Motor neuron (in vitro differentiated cells): Measurements from ENCODE around the gene CCDC77. TPM values are rescaled to one million over a fixed set of nuclear protein-coding genes. Genes with fewer than 3 reads are reported as not detected.
A peak's percentile ranks its signal among the peaks of the same experiment; 100 is the strongest.
"Not testable (repeated sequence)": the region's sequence is repeated elsewhere in the genome, so short reads cannot be mapped to it uniquely, and the experiment has no call there.

Experiments
- ATAC-seq, 8 experiments: fragments of 200-7000 bp; cut with Tn5 transposase; replicated peaks in 6 of 8; 2 replicates each; pipeline ENCODE4 v1.8.0; 2021; ENCODE audit warnings: mild to moderate bottlenecking in 8 of 8, moderate library complexity in 8 of 8
- H3K27ac ChIP-seq, 2 donors: fragments of 250-450 bp; sonication (Bioruptor Pico); 2 replicates each; pipeline ENCODE4 v1.9.0; 2021; ENCODE audit warnings: antibody characterized with exemption in 2 of 2, mild to moderate bottlenecking in 2 of 2, moderate library complexity in 1 of 2
- H3K4me1 ChIP-seq, 2 donors: fragments of 250-450 bp; sonication (Bioruptor Pico); replicated peaks in 1 of 2; 2 replicates each; pipeline ENCODE4 v1.6.1; 2021; ENCODE audit warnings: antibody characterized with exemption in 2 of 2, mild to moderate bottlenecking in 2 of 2, moderate library complexity in 1 of 2
- H3K4me3 ChIP-seq, 5 donors: fragments of 250-450 bp; sonication (Bioruptor Pico); 2 replicates each; pipeline ENCODE4 v1.9.0; 2021; ENCODE audit warnings: antibody characterized with exemption in 5 of 5, mild to moderate bottlenecking in 5 of 5, moderate library complexity in 4 of 5
- WGBS, 10 experiments: fragments of 450-650 bp; shearing (Covaris generic); methylation state at CpG; one replicate each; pipeline ENCODE4 v1.0.0; 2022; 5-methylcytosine and 5-hydroxymethylcytosine counted together
- in situ Hi-C, 9 experiments: fragments of 400-800 bp; cut with MboI; loops; one replicate each; pipeline ENCODE4 v1.15.0; 2021; ENCODE audit warnings: low sequenced_read_pairs in 9 of 9, low pct_unique_long_range_greater_than_20kb in 2 of 9; ENCODE audit not compliant: unreplicated experiment in 9 of 9
- total RNA-seq, 8 experiments: library from RNA; unstranded; fragments of 300-600 nt; gene quantifications; 2 replicates each; pipeline versions ENCODE4 v1.2.3 to v1.2.4, GENCODE V29; 2022

The CCDC77 gene
- total RNA-seq, 8 experiments from 2014 or later, result 3.7 to 25.3 (median 12.1) TPM

DNA sequence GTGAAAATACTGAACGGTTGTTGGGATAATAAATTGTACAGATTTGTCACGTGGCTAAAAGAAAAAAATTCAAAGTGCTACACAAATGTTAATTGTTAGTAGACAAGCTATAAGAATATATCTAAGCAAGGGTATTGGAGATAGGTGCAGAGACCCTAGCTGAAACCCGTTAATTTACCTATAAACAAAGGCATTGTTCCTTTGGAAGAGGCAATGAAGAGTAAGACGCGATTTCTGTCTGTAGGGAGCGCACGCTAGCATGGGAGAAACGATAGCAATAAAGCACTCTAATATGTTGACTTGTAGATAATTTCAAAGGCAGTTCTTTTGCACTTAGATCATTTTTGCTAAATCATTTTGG is 565 bp downstream of the CCDC77 start:
- H3K4me1 ChIP-seq, result peaks cover 7% of the 10 kb centered on the region in 2 donors
- peak in 4 of 8 experiments; percentile 2 to 18 (median 8) for ATAC-seq
- H3K27ac ChIP-seq, result no peak overlapping the region
- peak overlapping the region; percentile 51 to 88 (median 54) for H3K4me3 ChIP-seq
- WGBS, 10 experiments, result 0 to 3% (median 0%) methylated on average over 1 to 8 of the region's 8 CpGs; no CpG with 5 or more reads in 1 of the 10 experiments
- in situ Hi-C loops, result no loop called here

GRCh38 chr12:414859-415258 is 13.4 kb downstream of the CCDC77 start:
- ATAC-seq, result peak in 3 of 8 experiments; percentile 45 to 50 (median 46)
- no peaks in the 10 kb centered on the region for H3K4me1 ChIP-seq
- H3K4me3 ChIP-seq, result no peak overlapping the region
- no peak overlapping the region for H3K27ac ChIP-seq
- in situ Hi-C loops, result no loop called here
- WGBS, 10 experiments, result 0 to 100% (median 68%) methylated on average over 1 to 2 of the region's 2 CpGs; no CpG with 5 or more reads in 2 of the 10 experiments

DNA sequence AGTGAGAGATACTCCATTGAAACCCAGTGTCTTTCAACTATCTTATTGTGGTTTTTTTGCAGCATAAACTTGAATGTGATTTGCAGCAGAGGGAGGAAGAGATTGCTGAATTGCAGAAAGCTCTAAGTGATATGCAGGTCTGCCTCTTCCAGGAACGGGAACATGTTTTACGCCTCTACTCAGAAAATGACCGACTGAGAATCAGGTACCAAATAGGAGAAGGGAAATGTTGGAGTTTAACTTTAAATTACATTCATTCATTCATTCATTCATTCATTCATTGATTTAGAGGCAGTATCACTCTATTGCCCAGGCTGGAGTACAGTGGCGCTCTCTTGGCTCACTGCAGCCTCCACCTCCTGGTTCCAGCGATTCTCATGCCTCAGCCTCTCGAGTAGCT is 17.0 kb downstream of the CCDC77 start:
- WGBS, 10 experiments, result 86 to 100% (median 96%) methylated on average over 1 to 6 of the region's 6 CpGs; no CpG with 5 or more reads in 2 of the 10 experiments
- no peak overlapping the region for H3K27ac ChIP-seq
- no peaks in the 10 kb centered on the region for H3K4me1 ChIP-seq
- in situ Hi-C loops, result no loop called here
- ATAC-seq, result no peak
- H3K4me3 ChIP-seq, result no peak overlapping the region

- ATAC-seq, result no peak
- Histone ChIP-seq H3K27ac (no peak overlapping the region), H3K4me3 (no peak overlapping the region), H3K4me1 (no peaks in the 10 kb centered on the region)
- in situ Hi-C loops, result no loop called here
- WGBS, 10 experiments, result 57 to 100% (median 92%) methylated on average over 1 to 3 of the region's 3 CpGs; no CpG with 5 or more reads in 1 of the 10 experiments
Observed at GRCh38 chr12:422526-422925, 21.1 kb downstream of the CCDC77 start.

DNA sequence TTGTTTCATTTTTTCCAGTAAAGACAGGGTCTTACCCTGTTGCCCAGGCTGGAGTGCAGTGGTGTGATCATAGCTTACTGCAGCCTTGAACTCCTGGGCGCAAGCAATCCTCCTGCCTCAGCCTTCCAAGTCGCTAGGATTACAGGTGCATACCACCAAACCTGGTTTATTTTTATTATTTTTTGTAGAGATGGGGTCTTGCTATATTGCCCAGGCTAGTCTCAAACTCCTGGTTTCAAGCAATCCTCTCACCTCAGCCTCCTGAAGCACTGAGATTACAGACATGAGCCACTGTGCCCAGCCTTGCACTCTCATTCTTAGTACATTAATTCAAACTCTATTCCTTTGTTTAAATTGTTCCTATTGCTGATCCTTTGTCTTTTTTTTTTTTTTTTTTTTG is 34.3 kb downstream of the CCDC77 start:
- ATAC-seq, in situ Hi-C loops: not testable (repeated sequence)
- WGBS, 10 experiments, result 85 to 100% (median 100%) methylated on average over 1 to 2 of the region's 2 CpGs; no CpG with 5 or more reads in 3 of the 10 experiments

GRCh38 chr12:442235-442884 is 40.9 kb downstream of the CCDC77 start:
- Histone ChIP-seq H3K4me3 (no peak overlapping the region), H3K27ac (no peak overlapping the region), H3K4me1 (no peaks in the 10 kb centered on the region)
- peak in 5 of 8 experiments; percentile 22 to 58 (median 43) for ATAC-seq
- 41 to 100% (median 57%) methylated on average over 1 to 14 of the region's 16 CpGs for WGBS, 10 experiments
- in situ Hi-C loops, result loop anchor here in 4 of 9 experiments (10.0 kb wide), 3 partner anchors 92 to 112 kb away; no protein-coding TSS in a partner anchor

More for the DNA sequence above, 34.3 kb downstream of the CCDC77 start:
- not testable (repeated sequence) for H3K4me1 ChIP-seq, H3K4me3 ChIP-seq, H3K27ac ChIP-seq

DNA sequence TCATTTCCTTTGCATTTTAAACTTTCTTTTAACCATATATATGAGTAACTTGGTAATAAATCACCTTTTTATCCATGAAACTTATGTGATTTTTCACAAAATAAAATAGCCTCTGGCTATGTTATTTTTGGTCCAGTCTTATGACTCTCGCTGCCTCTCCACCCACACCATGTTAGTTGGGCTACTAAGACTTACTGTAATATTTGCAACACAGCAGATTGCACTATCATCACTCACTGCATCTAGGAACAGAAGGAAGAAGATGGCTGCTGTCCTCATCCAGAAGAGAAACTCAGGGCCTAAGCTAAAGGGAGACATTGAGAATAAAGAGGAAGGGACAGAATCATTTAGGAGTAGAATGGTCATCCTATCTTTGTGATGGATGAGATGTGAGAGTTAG is 45.7 kb downstream of the CCDC77 start:
- in situ Hi-C loops, result loop anchor here in 4 of 9 experiments (10.0 kb wide), 3 partner anchors 88 to 108 kb away; no protein-coding TSS in a partner anchor
- H3K4me1 ChIP-seq, result no peaks in the 10 kb centered on the region
- 0 to 100% (median 75%) methylated on average over 1 of the region's 1 CpG; no CpG with 5 or more reads in 6 of the 10 experiments for WGBS, 10 experiments
- H3K4me3 ChIP-seq, result no peak overlapping the region
- peak in 2 of 8 experiments; percentile 66 to 70 for ATAC-seq
- H3K27ac ChIP-seq, result no peak overlapping the region

DNA sequence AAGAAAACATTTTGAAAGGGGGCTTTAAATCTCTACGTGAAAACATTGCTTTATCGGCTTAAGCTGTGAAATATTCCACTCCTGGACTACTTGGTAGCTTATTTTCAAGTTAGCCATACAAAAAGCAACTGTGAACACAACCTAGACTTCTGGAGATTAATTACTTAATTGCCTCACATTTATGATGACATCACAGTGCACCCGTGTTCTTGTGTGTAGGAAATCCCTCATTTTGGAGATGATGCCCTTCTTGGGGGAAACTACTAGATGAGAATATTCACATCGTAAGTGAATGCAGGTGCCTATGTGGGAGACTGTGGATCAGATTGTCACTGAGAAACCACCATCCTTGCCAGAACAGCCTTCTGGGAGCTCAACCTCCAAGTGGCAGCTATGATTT is 47.8 kb downstream of the CCDC77 start:
- Histone ChIP-seq H3K27ac (no peak overlapping the region), H3K4me3 (no peak overlapping the region), H3K4me1 (no peaks in the 10 kb centered on the region)
- in situ Hi-C loops, result loop anchor here in 4 of 9 experiments (10.0 kb wide), 3 partner anchors 86 to 106 kb away; no protein-coding TSS in a partner anchor
- 38 to 100% (median 73%) methylated on average over 2 to 4 of the region's 4 CpGs; no CpG with 5 or more reads in 2 of the 10 experiments for WGBS, 10 experiments
- no peak for ATAC-seq

DNA sequence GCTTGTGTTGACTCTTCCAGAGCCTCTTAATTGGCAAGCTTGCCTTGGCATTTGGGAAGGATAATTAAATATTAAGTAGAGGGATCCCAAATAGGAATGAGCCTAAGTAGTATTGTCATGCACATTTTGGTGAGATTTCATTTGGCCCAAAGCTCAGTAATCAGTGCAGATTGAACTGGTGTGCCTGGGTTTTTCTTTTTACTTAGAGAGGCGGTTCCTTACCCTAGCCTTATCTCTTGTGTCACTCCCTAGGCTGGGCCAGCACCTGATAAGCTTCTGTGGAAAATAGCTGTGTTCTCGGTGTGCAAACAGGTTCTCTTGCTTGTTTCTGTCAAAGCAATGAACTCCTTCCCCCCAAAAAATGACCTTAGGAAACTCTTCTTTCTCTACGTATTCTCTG is 49.0 kb downstream of the CCDC77 start:
- 53 to 100% (median 85%) methylated on average over 1 to 3 of the region's 3 CpGs; no CpG with 5 or more reads in 1 of the 10 experiments for WGBS, 10 experiments

GRCh38 chr12:452667-453210 is 51.3 kb downstream of the CCDC77 start:
- no peak overlapping the region for H3K27ac ChIP-seq
- H3K4me3 ChIP-seq, result no peak overlapping the region
- H3K4me1 ChIP-seq, result peaks cover 0 to 2% of the 10 kb centered on the region in 2 donors
- ATAC-seq, result peak in 2 of 8 experiments; percentile 27 to 42
- WGBS, 10 experiments, result 80 to 100% (median 93%) methylated on average over 1 to 12 of the region's 25 CpGs; no CpG with 5 or more reads in 6 of the 10 experiments
- in situ Hi-C loops, result loop anchor here in 1 of 9 experiments (5.0 kb wide), 1 partner anchor 85 kb away; no protein-coding TSS in a partner anchor

More for the DNA sequence above, 49.0 kb downstream of the CCDC77 start:
- H3K27ac ChIP-seq, result no peak overlapping the region
- H3K4me3 ChIP-seq, result no peak overlapping the region
- in situ Hi-C loops, result loop anchor here in 1 of 9 experiments (5.0 kb wide), 1 partner anchor 87 kb away; no protein-coding TSS in a partner anchor
- ATAC-seq, result no peak
- no peaks in the 10 kb centered on the region for H3K4me1 ChIP-seq

GRCh38 chr12:454833-455232 is 53.4 kb downstream of the CCDC77 start:
- in situ Hi-C loops, result loop anchor here in 1 of 9 experiments (5.0 kb wide), 1 partner anchor 82 kb away; no protein-coding TSS in a partner anchor
- Histone ChIP-seq H3K4me1 (peaks cover 0 to 2% of the 10 kb centered on the region in 2 donors), H3K4me3 (no peak overlapping the region), H3K27ac (no peak overlapping the region)
- ATAC-seq, result no peak
- 29 to 100% (median 100%) methylated on average over 1 of the region's 1 CpG; no CpG with 5 or more reads in 7 of the 10 experiments for whole genome bisulfite sequencing, 10 experiments

- in situ Hi-C loops, result no loop called here
- 19 to 45% (median 28%) methylated on average over 1 to 2 of the region's 2 CpGs; no CpG with 5 or more reads in 5 of the 10 experiments for WGBS, 10 experiments
- no peak overlapping the region for H3K27ac ChIP-seq
- H3K4me1 ChIP-seq, result peaks cover 0 to 2% of the 10 kb centered on the region in 2 donors
- no peak for ATAC-seq
- no peak overlapping the region for H3K4me3 ChIP-seq
Observed at GRCh38 chr12:455821-456220, 54.4 kb downstream of the CCDC77 start.

GRCh38 chr12:457676-458075 is 56.2 kb downstream of the CCDC77 start:
- Histone ChIP-seq H3K27ac (no peak overlapping the region), H3K4me1 (peaks cover 0 to 2% of the 10 kb centered on the region in 2 donors), H3K4me3 (no peak overlapping the region)
- in situ Hi-C loops, result no loop called here
- ATAC-seq, result no peak
- WGBS, 10 experiments, result 38 to 100% (median 75%) methylated on average over 1 to 4 of the region's 4 CpGs; no CpG with 5 or more reads in 2 of the 10 experiments
